ENCODE measurements around the gene EGR1. TPM values are rescaled to one million over a fixed set of nuclear protein-coding genes. Genes with fewer than 3 reads are reported as not detected.

The EGR1 gene
- polyA plus RNA-seq, 2 of the 4 experiments (the other 2 are of a cell fraction) = 0.59 to 49.3 TPM

GRCh38 chr5:138470322-138471051 lies 5.2 kb downstream of the EGR1 start:
- POLR2A ChIA-PET = no interaction called here
- peak; percentile 32 to 50 for ATAC-seq
- 89% methylated on average over 3 of the region's 3 CpGs for WGBS (ENCODE audit: missing lambda C conversion rate)
- TF ChIP-seq HES2 (IDR thresholded peaks at IDR 0.05) (no peak), ESRRA (IDR thresholded peaks at IDR 0.05; ENCODE audit: borderline replicate concordance, low read length) (no peak), MAZ (IDR thresholded peaks at IDR 0.05; ENCODE audit: borderline replicate concordance, low read depth, low read length) (no peak; the same call in 1 of the 2 replicates), HOXB13 (CRISPR knock-in tag; IDR thresholded peaks at IDR 0.05; ENCODE audit: low read depth) (no peak), HMGXB4 (CRISPR knock-in tag; IDR thresholded peaks at IDR 0.05; ENCODE audit: borderline replicate concordance) (peak; percentile 0; the same call in 1 of the 2 replicates), FOXS1 (CRISPR knock-in tag; IDR thresholded peaks at IDR 0.05) (0 out of 2 replicates have a peak, but pooled peaks have one; percentile 5), HDAC2 (IDR thresholded peaks at IDR 0.05) (no peak), HOXB5 (CRISPR knock-in tag; IDR thresholded peaks at IDR 0.05) (peak; percentile 5; the same call in 1 of the 2 replicates), CBX8 (IDR thresholded peaks at IDR 0.05) (no peak), HEYL (CRISPR knock-in tag; IDR thresholded peaks at IDR 0.05) (0 out of 2 replicates have a peak, but pooled peaks have one; percentile 4), ZSCAN20 (CRISPR knock-in tag; IDR thresholded peaks at IDR 0.05) (no peak), CBX2 (IDR thresholded peaks at IDR 0.05; ENCODE audit: borderline replicate concordance, low read depth) (no peak), PHF8 (IDR thresholded peaks at IDR 0.05; ENCODE audit: borderline replicate concordance, low read depth) (no peak), NFE2L2 (conservative IDR thresholded peaks at IDR 0.05; ENCODE audit: low read length) (no peak), ATOH8 (CRISPR knock-in tag; IDR thresholded peaks at IDR 0.05; ENCODE audit: low read depth) (no peak), CEBPB (IDR thresholded peaks at IDR 0.05) (no peak), RCOR1 (IDR thresholded peaks at IDR 0.05; ENCODE audit: low read depth, low read length) (no peak), JUN (IDR thresholded peaks at IDR 0.05) (no peak), TFCP2L1 (CRISPR knock-in tag; IDR thresholded peaks at IDR 0.05) (peak; percentile 99), NPAS2 (CRISPR knock-in tag; IDR thresholded peaks at IDR 0.05; ENCODE audit: borderline replicate concordance) (no peak), ZC3H11A (IDR thresholded peaks at IDR 0.05) (no peak), KDM1A (IDR thresholded peaks at IDR 0.05; ENCODE audit: low read depth) (no peak), EP300 (IDR thresholded peaks at IDR 0.05) (no peak), MYC (IDR thresholded peaks at IDR 0.05; ENCODE audit: borderline replicate concordance, low read length) (no peak), HOXA7 (CRISPR knock-in tag; IDR thresholded peaks at IDR 0.05) (peak; percentile 94), RARB (CRISPR knock-in tag; IDR thresholded peaks at IDR 0.05) (peak; percentile 64), BHLHE40 (IDR thresholded peaks at IDR 0.05; ENCODE audit: low read depth, low read length) (no peak), REST (IDR thresholded peaks at IDR 0.05) (peak; percentile 34), POLR2A (IDR thresholded peaks at IDR 0.05; ENCODE audit: low read length) (no peak), POLR2AphosphoS2 (conservative IDR thresholded peaks at IDR 0.05; ENCODE audit: low read length) (peak; percentile 34), ZNF302 (CRISPR knock-in tag; IDR thresholded peaks at IDR 0.05) (no peak), RAD21 (conservative IDR thresholded peaks at IDR 0.05 in 1 of 2, IDR thresholded peaks at IDR 0.05 in 1 of 2) (no peak), NR3C1 (IDR thresholded peaks at IDR 0.05) (no peak), PBX3 (IDR thresholded peaks at IDR 0.05) (no peak), EHF (CRISPR knock-in tag; IDR thresholded peaks at IDR 0.05) (peak; percentile 70; the same call in 1 of the 2 replicates)

More at GRCh38 chr5:138470322-138471051, 5.2 kb downstream of the EGR1 start:
- FAIRE-seq = no peak
- Histone ChIP-seq H3K4me1 (peaks cover 6% of the 10 kb centered on the region; the same call in 2 of the 3 replicates), H3K4me3 (no peak overlapping the region), H3K27ac (no peak overlapping the region), H3K9me3 (no peaks in the 10 kb centered on the region), H3K4me2 (no peak overlapping the region)
- no peak for DNase-seq (ENCODE audit: low read depth in 1 of 2, low spot score in 1 of 2)
- CTCF ChIA-PET = interaction anchor here (1.1 to 2.8 kb wide), 4 partner anchors 21 to 78 kb away, joined by 3 to 13 read pairs (median 4); no protein-coding TSS in a partner anchor
